K562 (cell line): ENCODE results near the gene OR1I1. TPM values are rescaled to one million over a fixed set of nuclear protein-coding genes. Genes with fewer than 3 reads are reported as not detected.

ENCODE experiments used
- ATAC-seq: fragments of 200-7000 bp; cut with Tn5 transposase; 3 replicates; pipeline ENCODE4 v1.9.1; 2020; ENCODE audit warnings: moderate library complexity
- BruUV-seq: library from RNA; stranded (reverse); fragments of 400-500 nt; replicated peaks from 2 replicates; lab custom pipeline; 2021; lab: Mats Ljungman, UMichigan
- CTCF ChIA-PET: fragments of 300-600 bp; formaldehyde crosslinking; extraction: SDS; loops from one replicate; lab custom pipeline; 2021; ENCODE audit warnings: low intra/inter-chr PET ratio; lab: Yijun Ruan, JAX
- POLR2A ChIA-PET: fragments of 300-600, 350-650 bp; sonication (Branson Sonifier 250); formaldehyde crosslinking; extraction: SDS; loops from one replicate; lab custom pipeline; 2021; ENCODE audit warnings: antibody characterized with exemption, inconsistent platforms; lab: Yijun Ruan, JAX
- DNase-seq, 4 experiments: peaks; one replicate each; pipeline versions ENCODE4 v3.0.0 to v3.0.0-alpha.2; 2011 to 2018; ENCODE audit warnings: low spot score in 3 of 4, mixed read lengths in 3 of 4; ENCODE audit errors: extremely low read depth in 1 of 4
- FAIRE-seq: peaks from 2 replicates; lab custom pipeline; 2011; peaks lifted over from hg19 to GRCh38; lab: Jason Lieb, UNC
- H2AFZ ChIP-seq: 2 replicates; pipeline ENCODE4 v1.6.0; 2011; ENCODE audit warnings: low read depth, low read length, control low read depth, inconsistent platforms
- H3K27ac ChIP-seq: fragments of 200-600 bp; 3 replicates; pipeline ENCODE4 v1.8.0; 2011; ENCODE audit warnings: low read depth, mild to moderate bottlenecking, control low read depth, inconsistent platforms, low read length, moderate library complexity, mixed read lengths; ENCODE audit errors: extremely low read depth
- H3K27me3 ChIP-seq, 2 experiments: fragments of 300-600 bp in 1 of 2; 2 replicates in 1 of 2; 3 replicates in 1 of 2; pipeline versions ENCODE4 v1.6.0 to v1.8.0; 2011; ENCODE audit warnings: inconsistent platforms in 2 of 2, low read length in 2 of 2, mild to moderate bottlenecking in 1 of 2, mixed read lengths in 1 of 2, moderate library complexity in 1 of 2; ENCODE audit not compliant: control insufficient read depth in 2 of 2, insufficient read depth in 2 of 2
- H3K36me3 ChIP-seq: fragments of 300-600 bp; 3 replicates; pipeline ENCODE4 v1.8.0; 2011; ENCODE audit warnings: mild to moderate bottlenecking, low read length, inconsistent platforms; ENCODE audit not compliant: control insufficient read depth, insufficient read depth
- H3K4me1 ChIP-seq, 2 experiments: fragments of 200-600 bp in 1 of 2; replicated peaks in 1 of 2; 2 replicates in 1 of 2; 3 replicates in 1 of 2; pipeline versions ENCODE4 v1.5.1 to v1.8.0; 2011; ENCODE audit warnings: inconsistent platforms in 2 of 2, low read length in 2 of 2, mild to moderate bottlenecking in 1 of 2, mixed read lengths in 1 of 2, moderate library complexity in 1 of 2; ENCODE audit not compliant: control insufficient read depth in 2 of 2, insufficient read depth in 2 of 2
- H3K4me2 ChIP-seq: 2 replicates; pipeline ENCODE4 v1.6.1; 2011; ENCODE audit warnings: low read length, control low read depth, inconsistent platforms, mixed read lengths; ENCODE audit not compliant: insufficient read depth
- H3K4me3 ChIP-seq: fragments of 200-600 bp; sonication (generic), shearing (Covaris generic); 2 replicates; pipeline ENCODE4 v1.5.1; 2016; ENCODE audit warnings: control low read depth, inconsistent platforms
- H3K79me2 ChIP-seq: fragments of 200-600 bp; 3 replicates; pipeline ENCODE4 v1.8.0; 2011; ENCODE audit warnings: low read length, inconsistent platforms; ENCODE audit not compliant: control insufficient read depth, insufficient read depth
- H3K9ac ChIP-seq, 2 experiments: 2 replicates each; pipeline versions ENCODE4 v1.6.0 to v1.6.1; 2011; ENCODE audit warnings: low read depth in 2 of 2, low read length in 2 of 2, control low read depth in 1 of 2, inconsistent platforms in 1 of 2, mild to moderate bottlenecking in 1 of 2, mixed read lengths in 1 of 2; ENCODE audit not compliant: insufficient read depth in 1 of 2
- H3K9me1 ChIP-seq: one replicate; pipeline ENCODE4 v1.6.0; 2011; ENCODE audit warnings: inconsistent platforms, mild to moderate bottlenecking, low read length, moderate library complexity; ENCODE audit not compliant: control insufficient read depth, insufficient read depth
- H3K9me3 ChIP-seq: replicated peaks from 2 replicates; pipeline ENCODE4 v1.5.1; 2011; ENCODE audit warnings: low read depth, low read length, inconsistent platforms; ENCODE audit not compliant: control insufficient read depth, insufficient read depth
- H4K20me1 ChIP-seq: replicated peaks from 2 replicates; pipeline ENCODE4 v1.6.1; 2011; ENCODE audit warnings: low read length, inconsistent platforms, mixed read lengths; ENCODE audit not compliant: control insufficient read depth, insufficient read depth
- NFYB ChIP-seq: IDR thresholded peaks from 2 replicates; pipeline ENCODE4 v1.6.1; 2011; ENCODE audit warnings: mild to moderate bottlenecking, moderate library complexity; ENCODE audit not compliant: insufficient read length; ENCODE audit errors: extremely low read depth
- RFX1 ChIP-seq: fragments of 450-650 bp; IDR thresholded peaks from 2 replicates; pipeline ENCODE4 v1.6.1; 2016; ENCODE audit warnings: mild to moderate bottlenecking, moderate library complexity
- YY1 ChIP-seq, 3 experiments: IDR thresholded peaks; 2 replicates each; pipeline ENCODE4 v1.6.1; 2011; ENCODE audit warnings: low read length in 2 of 3, mild to moderate bottlenecking in 2 of 3, moderate library complexity in 2 of 3, borderline replicate concordance in 1 of 3, control low read depth in 1 of 3, low read depth in 1 of 3; ENCODE audit not compliant: insufficient read depth in 3 of 3, insufficient replicate concordance in 2 of 3, control insufficient read depth in 1 of 3, insufficient read length in 1 of 3; ENCODE audit errors: extremely low read depth in 1 of 3
- WGBS: fragments of 100-300 bp; shearing (Covaris generic); methylation state at CpG from one replicate; pipeline ENCODE4 v1.1.6; 2016; ENCODE audit warnings: low coverage, mixed read lengths; ENCODE audit not compliant: insufficient coverage; ENCODE audit errors: missing lambda C conversion rate; 5-methylcytosine and 5-hydroxymethylcytosine counted together
- in situ Hi-C: fragments of 300-500 bp; cut with MboI; formaldehyde crosslinking; loops from 4 replicates; pipeline ENCODE4 v1.15.0; 2018; ENCODE audit warnings: inconsistent platforms, mixed read lengths
- intact Hi-C: fragments of 100-400 bp; cut with micrococcal nuclease; formaldehyde crosslinking; loops from 2 replicates; pipeline ENCODE4 v1.14.2; 2022
- polyA plus RNA-seq, 8 experiments: library from polyadenylated mRNA; depleted of rRNA in 4 of 8; stranded (reverse) in 5 of 8; unstranded in 3 of 8; fragments of >200 nt; fragmentation: Nextera tagmentation in 2 of 8; fragmentation: Illumina TruSeq in 1 of 8; extraction: Ambion mirVana in 2 of 8; extraction: Trizol in 1 of 8; gene quantifications; 2 replicates each; pipeline versions ENCODE4 v1.2.1 to v1.2.3, GENCODE V29; 2011 to 2014; ENCODE audit warnings: inconsistent platforms in 1 of 8, missing spikeins in 1 of 8
- total RNA-seq, 7 experiments: library from RNA; depleted of rRNA in 6 of 7; stranded (reverse); fragments of >200 nt in 6 of 7; fragmentation: Illumina TruSeq in 2 of 7; extraction: Trizol in 2 of 7; gene quantifications; 2 replicates each; pipeline versions ENCODE4 v1.2.1 to v1.2.3, GENCODE V29; 2011 to 2021; ENCODE audit warnings: low replicate concordance in 1 of 7
- TF ChIP-seq, protein P1 (sequence below): fragments of 250-450 bp; sonication (Bioruptor Pico); IDR thresholded peaks from 2 replicates; pipeline ENCODE4 v1.8.0; 2022; ENCODE audit warnings: moderate library complexity, mild to moderate bottlenecking, inconsistent platforms
- TF ChIP-seq, protein P2 (sequence below): IDR thresholded peaks from 2 replicates; pipeline ENCODE4 v1.6.1; 2011; ENCODE audit warnings: borderline replicate concordance, low read depth, mild to moderate bottlenecking, moderate library complexity, low read length; ENCODE audit not compliant: insufficient read depth, poor library complexity, severe bottlenecking
- TF ChIP-seq, protein P3 (sequence below), 3 experiments: IDR thresholded peaks in 2 of 3; conservative IDR thresholded peaks in 1 of 3; 2 replicates each; pipeline ENCODE4 v1.5.1; 2011 to 2012; ENCODE audit warnings: low read length in 3 of 3, mild to moderate bottlenecking in 3 of 3, control low read depth in 2 of 3, improper control_type of control experiment in 1 of 3, inconsistent platforms in 1 of 3, low read depth in 1 of 3, mixed read lengths in 1 of 3, moderate library complexity in 1 of 3; ENCODE audit not compliant: insufficient read depth in 2 of 3

The OR1I1 gene
- total and polyA plus RNA-seq, 9 of the 15 experiments (the other 6 are each of a cell fraction or from before 2014, with no cell fraction given) = not detected

DNA sequence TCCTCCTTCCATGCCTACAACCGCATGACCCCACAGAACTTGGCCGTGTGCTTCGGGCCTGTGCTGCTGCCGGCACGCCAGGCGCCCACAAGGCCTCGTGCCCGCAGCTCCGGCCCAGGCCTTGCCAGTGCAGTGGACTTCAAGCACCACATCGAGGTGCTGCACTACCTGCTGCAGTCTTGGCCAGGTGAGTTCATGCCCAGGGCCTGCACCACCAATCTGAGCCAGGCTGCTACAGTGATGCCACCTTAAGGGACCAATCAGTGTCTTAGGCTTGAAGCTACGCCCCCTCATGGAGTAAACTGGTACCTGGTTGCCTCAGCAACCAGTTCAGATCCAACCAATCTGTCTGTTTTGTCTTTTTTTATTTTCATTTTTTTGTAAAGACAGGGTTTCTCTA, 30.4 kb downstream of the OR1I1 start:
- Histone ChIP-seq H3K4me2 (no peak overlapping the region), H3K79me2 (no peaks in the 10 kb centered on the region), H3K9ac (no peak overlapping the region), H3K4me1 (peaks cover 0 to 20% of the 10 kb centered on the region in 2 experiments; a peak in 2 of 5 replicates), H3K36me3 (peaks cover 6% of the 10 kb centered on the region; the same call in 1 of the 3 replicates), H3K4me3 (no peak overlapping the region), H4K20me1 (no peaks in the 10 kb centered on the region), H3K9me3 (no peaks in the 10 kb centered on the region), H3K27me3 (peaks cover 7 to 27% of the 10 kb centered on the region in 2 experiments; a peak in 3 of 5 replicates), H3K9me1 (no peaks in the 10 kb centered on the region), H2AFZ (no peak overlapping the region), H3K27ac (no peak overlapping the region)
- FAIRE-seq = no peak
- ATAC-seq = peak; percentile 59; the same call in 2 of the 3 replicates
- intact Hi-C loops = no loop called here
- BruUV-seq = no TSS peak
- DNase-seq = peak; percentile 27 to 63 (median 50)
- 29% methylated on average over 6 of the region's 11 CpGs for WGBS
- ChIA-PET POLR2A (interaction anchor here (0.7 to 2.2 kb wide), 2 partner anchors 11 to 59 kb away, joined by 3 to 5 read pairs; no protein-coding TSS in a partner anchor), CTCF (no interaction called here)
- TF ChIP-seq NFYB (peak; percentile 37), YY1 (IDR thresholded peaks at IDR 0.05; ENCODE audit: borderline replicate concordance in 1 of 3, control insufficient read depth in 1 of 3, extremely low read depth in 1 of 3, insufficient read depth in 3 of 3, insufficient read length in 1 of 3, insufficient replicate concordance in 2 of 3, low read depth in 1 of 3, low read length in 2 of 3) (no peak), RFX1 (peak; percentile 76)
- TF ChIP-seq, protein P1, sequence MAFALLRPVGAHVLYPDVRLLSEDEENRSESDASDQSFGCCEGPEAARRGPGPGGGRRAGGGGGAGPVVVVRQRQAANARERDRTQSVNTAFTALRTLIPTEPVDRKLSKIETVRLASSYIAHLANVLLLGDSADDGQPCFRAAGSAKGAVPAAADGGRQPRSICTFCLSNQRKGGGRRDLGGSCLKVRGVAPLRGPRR (CRISPR knock-in tag) = no peak
- TF ChIP-seq, protein P2, sequence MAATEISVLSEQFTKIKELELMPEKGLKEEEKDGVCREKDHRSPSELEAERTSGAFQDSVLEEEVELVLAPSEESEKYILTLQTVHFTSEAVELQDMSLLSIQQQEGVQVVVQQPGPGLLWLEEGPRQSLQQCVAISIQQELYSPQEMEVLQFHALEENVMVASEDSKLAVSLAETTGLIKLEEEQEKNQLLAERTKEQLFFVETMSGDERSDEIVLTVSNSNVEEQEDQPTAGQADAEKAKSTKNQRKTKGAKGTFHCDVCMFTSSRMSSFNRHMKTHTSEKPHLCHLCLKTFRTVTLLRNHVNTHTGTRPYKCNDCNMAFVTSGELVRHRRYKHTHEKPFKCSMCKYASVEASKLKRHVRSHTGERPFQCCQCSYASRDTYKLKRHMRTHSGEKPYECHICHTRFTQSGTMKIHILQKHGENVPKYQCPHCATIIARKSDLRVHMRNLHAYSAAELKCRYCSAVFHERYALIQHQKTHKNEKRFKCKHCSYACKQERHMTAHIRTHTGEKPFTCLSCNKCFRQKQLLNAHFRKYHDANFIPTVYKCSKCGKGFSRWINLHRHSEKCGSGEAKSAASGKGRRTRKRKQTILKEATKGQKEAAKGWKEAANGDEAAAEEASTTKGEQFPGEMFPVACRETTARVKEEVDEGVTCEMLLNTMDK = peak; percentile 63
- TF ChIP-seq, protein P3, sequence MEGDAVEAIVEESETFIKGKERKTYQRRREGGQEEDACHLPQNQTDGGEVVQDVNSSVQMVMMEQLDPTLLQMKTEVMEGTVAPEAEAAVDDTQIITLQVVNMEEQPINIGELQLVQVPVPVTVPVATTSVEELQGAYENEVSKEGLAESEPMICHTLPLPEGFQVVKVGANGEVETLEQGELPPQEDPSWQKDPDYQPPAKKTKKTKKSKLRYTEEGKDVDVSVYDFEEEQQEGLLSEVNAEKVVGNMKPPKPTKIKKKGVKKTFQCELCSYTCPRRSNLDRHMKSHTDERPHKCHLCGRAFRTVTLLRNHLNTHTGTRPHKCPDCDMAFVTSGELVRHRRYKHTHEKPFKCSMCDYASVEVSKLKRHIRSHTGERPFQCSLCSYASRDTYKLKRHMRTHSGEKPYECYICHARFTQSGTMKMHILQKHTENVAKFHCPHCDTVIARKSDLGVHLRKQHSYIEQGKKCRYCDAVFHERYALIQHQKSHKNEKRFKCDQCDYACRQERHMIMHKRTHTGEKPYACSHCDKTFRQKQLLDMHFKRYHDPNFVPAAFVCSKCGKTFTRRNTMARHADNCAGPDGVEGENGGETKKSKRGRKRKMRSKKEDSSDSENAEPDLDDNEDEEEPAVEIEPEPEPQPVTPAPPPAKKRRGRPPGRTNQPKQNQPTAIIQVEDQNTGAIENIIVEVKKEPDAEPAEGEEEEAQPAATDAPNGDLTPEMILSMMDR (IDR thresholded peaks at IDR 0.05 in 2 of 3, conservative IDR thresholded peaks at IDR 0.05 in 1 of 3; ENCODE audit: insufficient read depth in 2 of 3, low read depth in 1 of 3, low read length in 3 of 3) = 0 out of 6 replicates have a peak, but pooled peaks of 1 of the 3 experiments have one; percentile 20
- in situ Hi-C loops = no loop called here
